Effector CD4-positive, alpha-beta T cell (primary cell): ENCODE results near the gene JAKMIP3.
"Not testable (repeated sequence)": the region's sequence is repeated elsewhere in the genome, so short reads cannot be mapped to it uniquely, and the experiment has no call there.

Experiments used
- DNase-seq: peaks from one replicate; pipeline ENCODE4 v3.0.0-alpha.2; 2020

JAKMIP3 gene

GRCh38 chr10:132066812-132067211 is 1.1 kb downstream of the JAKMIP3 start:
- DNase-seq: no peak

- no peak for DNase-seq
Observed at GRCh38 chr10:132068431-132069121, 2.8 kb downstream of the JAKMIP3 start.

GRCh38 chr10:132069122-132069848 is 3.5 kb downstream of the JAKMIP3 start:
- no peak for DNase-seq

DNA sequence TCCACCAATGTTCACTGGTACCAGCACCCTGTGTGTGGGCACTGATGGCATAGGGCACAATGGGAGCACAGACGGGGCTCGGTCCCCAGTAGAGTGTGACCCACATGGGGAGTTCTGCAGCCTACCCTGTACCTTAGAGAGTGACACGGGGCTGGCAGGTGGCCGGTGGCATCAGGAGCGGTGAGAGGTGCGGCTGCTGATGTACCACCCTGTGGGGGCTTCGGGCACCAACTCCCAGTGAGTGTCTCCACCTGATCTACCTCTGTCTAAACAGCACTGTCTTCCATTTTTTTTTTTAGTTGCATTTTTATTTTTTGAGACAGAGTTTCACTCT is 4.1 kb downstream of the JAKMIP3 start:
- no peak for DNase-seq

GRCh38 chr10:132070724-132071123 is 5.0 kb downstream of the JAKMIP3 start:
- DNase-seq: no peak

GRCh38 chr10:132071667-132072066 is 5.9 kb downstream of the JAKMIP3 start:
- DNase-seq: no peak

GRCh38 chr10:132075909-132076577 is 10.3 kb downstream of the JAKMIP3 start:
- DNase-seq: no peak

- DNase-seq: no peak
Observed at GRCh38 chr10:132076578-132077081, 10.9 kb downstream of the JAKMIP3 start.

GRCh38 chr10:132077091-132077490 is 11.3 kb downstream of the JAKMIP3 start:
- no peak for DNase-seq

DNA sequence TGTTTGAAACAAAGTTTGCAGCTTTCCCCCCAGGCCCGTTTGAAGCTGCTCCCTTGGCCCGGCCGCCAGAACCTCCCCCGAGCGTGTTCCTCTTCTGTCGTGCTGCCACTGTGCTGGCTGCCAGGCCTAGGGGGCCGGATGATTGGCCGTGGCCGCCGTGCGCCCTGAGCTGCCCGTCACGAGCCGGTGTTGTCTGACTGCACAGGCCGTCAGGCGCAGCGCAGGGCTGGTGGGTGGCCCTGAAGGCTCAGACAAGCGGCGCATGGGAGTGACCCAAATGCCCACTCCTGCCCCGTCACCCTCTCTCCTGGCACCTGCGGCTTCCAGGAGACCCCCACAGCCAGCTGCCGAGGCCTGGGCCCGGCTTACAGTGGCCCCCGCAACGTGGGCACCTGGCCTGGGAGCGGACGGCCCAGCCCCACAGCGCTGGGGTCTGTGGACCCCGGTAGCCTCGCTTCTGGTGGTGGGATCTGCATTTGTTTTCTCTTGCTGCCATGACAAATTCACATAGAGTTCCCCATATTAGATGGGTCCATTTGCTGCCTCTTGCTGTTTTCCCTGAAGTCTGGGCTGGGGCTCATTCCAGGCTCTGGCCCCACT is 13.1 kb downstream of the JAKMIP3 start:
- no peak for DNase-seq

GRCh38 chr10:132084384-132084783 is 18.6 kb downstream of the JAKMIP3 start:
- not testable (repeated sequence) for DNase-seq

DNA sequence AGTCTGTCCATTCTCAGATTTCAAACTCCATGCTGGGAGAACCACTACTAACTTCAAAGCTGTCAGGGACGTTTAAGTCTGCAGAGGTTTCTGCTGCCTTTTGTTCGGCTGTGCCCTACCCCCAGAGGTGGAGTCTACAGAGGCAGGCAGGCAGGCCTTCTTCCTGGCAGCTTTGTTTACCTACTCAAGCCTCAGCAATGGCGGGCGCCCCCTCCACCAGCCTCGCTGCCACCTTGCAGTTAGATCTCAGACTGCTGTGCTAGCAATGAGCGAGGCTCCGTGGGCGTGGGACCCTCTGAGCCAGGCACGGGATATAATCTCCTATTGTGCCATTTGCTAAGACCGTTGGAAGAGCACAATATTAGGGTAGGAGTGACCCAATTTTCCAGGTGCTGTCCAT is 27.5 kb downstream of the JAKMIP3 start:
- not testable (repeated sequence) for DNase-seq

DNA sequence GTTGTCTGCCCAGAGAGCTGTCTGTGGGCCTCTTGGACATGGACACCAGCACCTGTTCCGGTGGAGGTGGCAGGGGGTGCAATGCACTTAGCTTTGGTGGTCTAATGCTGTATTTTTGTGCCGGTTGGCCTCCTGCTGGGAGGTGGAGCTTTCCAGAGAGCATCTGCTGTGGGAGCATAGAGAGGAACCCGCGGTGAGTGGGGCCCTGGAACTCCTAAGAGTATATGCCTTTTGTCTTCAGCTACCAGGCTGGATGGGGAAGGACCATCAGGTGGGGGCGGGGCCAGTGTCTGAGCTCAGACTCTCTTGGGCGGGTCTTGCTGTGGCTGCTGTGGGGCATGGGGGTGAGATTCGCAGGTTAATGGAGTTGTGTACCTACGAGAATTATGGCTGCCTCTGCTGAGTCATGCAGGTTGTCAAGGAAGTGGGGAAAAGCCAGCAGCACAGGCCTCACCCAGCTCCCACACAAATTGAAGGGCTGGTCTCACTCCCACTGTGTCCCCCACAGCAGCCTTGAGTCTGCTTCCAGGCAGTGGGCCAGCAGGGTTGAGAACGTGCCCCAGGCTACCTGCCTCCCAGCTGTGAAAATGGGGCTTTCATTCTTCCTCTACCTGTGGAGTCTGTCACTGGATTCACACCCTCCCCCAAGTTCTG is 29.0 kb downstream of the JAKMIP3 start:
- no peak for DNase-seq

- DNase-seq: no peak
Observed at GRCh38 chr10:132095403-132096113, 29.8 kb downstream of the JAKMIP3 start.

DNA sequence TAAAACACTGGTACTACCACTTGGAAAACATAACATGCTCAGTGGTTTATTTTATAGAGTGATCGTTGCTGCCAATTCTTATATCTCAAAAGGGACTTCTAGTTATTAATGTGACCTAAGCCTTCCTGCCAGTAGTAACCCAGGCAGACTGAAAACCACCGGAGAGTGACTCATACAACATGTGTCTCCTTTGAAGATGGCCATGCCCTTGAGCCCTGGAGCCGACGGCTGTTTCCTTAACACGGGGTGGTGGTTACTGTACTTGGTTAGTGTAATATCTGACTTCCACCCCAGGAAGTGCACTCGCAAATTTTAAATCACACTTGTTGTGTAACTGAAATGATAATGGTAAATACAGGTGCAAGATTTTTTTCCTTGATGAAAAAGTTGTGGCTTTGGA is 30.5 kb downstream of the JAKMIP3 start:
- DNase-seq: no peak

GRCh38 chr10:132096863-132097478 is 31.2 kb downstream of the JAKMIP3 start:
- no peak for DNase-seq

DNA sequence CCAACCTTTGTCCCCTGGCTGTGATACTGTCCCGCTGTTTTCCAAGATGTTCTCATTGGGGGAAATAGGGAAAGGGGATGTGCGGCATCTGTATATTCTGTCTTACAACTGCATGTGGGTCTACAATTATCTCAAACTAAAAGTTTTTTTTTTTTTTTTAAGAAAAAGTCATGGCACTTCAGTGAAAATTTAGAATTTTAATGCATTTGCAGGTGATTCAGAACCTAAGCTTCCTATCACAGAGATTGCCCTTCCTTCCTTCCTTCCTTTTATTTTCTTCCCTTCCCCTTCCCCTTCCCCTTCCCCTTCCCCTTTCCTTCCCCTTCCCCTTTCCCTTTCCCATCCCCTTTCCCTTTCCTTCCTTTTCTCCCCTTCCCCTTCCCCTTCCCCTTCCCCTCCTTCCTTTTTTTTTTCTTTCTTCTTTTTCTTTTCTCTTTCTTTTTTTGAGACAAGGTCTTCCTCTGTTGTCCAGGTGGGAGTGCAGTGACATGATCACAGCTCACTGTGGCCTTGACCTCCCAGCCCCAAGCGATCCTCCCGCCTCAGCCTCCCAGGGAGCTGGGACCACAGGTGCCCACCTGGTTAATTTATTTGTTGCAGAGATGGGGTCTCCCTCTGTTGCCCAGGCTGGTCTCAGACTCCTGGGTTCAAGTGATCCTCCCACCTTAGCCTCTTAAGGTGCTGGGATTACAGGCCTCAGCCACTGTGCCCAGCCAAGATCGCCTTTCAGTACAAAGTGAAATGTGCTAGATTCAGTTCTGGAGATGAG is 32.0 kb downstream of the JAKMIP3 start:
- DNase-seq: no peak

DNA sequence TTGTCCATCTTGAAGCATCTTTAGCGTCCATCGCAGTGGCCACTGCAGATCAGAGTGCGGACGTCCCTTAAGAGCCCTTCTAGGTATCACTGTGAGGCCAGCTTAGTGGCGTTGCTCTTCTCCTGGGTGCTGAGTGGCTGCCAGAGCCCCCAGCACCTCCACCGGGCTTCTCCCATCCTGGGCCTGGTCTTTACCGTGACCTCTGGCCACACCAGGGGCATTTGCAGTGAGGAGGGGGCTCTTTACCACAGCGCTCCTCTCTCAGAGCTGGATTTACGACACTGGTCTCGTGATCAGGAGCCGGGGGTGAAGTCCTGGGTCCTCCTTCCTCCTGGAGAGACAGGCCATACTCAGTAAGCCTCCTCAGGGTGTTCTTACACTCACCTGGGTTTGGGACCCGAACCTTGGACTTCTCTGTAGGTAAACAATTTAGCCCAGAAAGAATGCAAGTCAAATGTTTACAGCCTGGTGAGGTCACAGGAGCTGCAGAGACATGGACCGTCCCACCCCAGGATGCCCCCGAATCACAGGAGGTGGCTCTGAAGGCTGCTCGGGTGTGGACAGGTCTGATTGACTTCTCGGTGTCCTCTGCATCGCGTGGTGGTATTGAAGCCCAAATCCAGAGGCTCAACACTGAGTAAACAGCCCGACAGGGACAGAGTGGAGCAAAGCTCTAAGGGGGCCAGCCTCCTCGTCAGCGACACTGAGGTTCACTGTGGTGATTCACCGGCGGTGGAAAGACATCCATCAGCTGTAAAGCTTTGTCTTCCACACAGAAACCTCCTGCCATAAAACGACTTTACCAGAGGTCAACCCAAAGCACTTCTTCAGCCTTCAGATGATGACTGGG is 33.0 kb downstream of the JAKMIP3 start:
- no peak for DNase-seq

- no peak for DNase-seq
Observed at GRCh38 chr10:132099389-132100090, 33.8 kb downstream of the JAKMIP3 start.
